OCI-LY3 (cell line): ENCODE results near the gene NRP1.

Source experiments
- CTCF ChIP-seq: fragments of 200-600, 300-600 bp; sonication (generic); IDR thresholded peaks from 2 replicates; pipeline ENCODE4 v1.5.1; 2014; ENCODE audit warnings: antibody characterized with exemption, low read length, low read depth
- EZH2phosphoT487 ChIP-seq: fragments of 200-600 bp; shearing (Covaris generic); IDR thresholded peaks from 2 replicates; pipeline ENCODE4 v1.6.1; 2018; ENCODE audit warnings: antibody characterized with exemption, mixed run types, low read depth

GRCh38 chr10:33160151-33160550 is 174.3 kb downstream of the NRP1 start:
- TF ChIP-seq EZH2phosphoT487 (no peak), CTCF (no peak)
